HFFc6 (cell line): ENCODE data around the gene GLIS1. TPM values are rescaled to one million over a fixed set of nuclear protein-coding genes. Genes with fewer than 3 reads are reported as not detected.

Source experiments
- DNase-seq: peaks from one replicate; pipeline ENCODE4 v3.0.0-alpha.2; 2018
- H3K27ac Mint-ChIP-seq: 2 replicates; pipeline ENCODE4 v1.8.0; 2020; ENCODE audit warnings: mild to moderate bottlenecking, mixed read lengths
- H3K27me3 Mint-ChIP-seq: 2 replicates; pipeline ENCODE4 v1.8.0; 2021; ENCODE audit warnings: mild to moderate bottlenecking, moderate library complexity, mixed read lengths; ENCODE audit not compliant: insufficient read depth
- H3K36me3 Mint-ChIP-seq: 2 replicates; pipeline ENCODE4 v1.8.0; 2021; ENCODE audit warnings: low read depth, mixed read lengths
- H3K4me1 Mint-ChIP-seq: 2 replicates; pipeline ENCODE4 v1.8.0; 2020; ENCODE audit warnings: low read depth, mixed read lengths
- H3K4me3 Mint-ChIP-seq: 2 replicates; pipeline ENCODE4 v1.8.0; 2020; ENCODE audit warnings: mild to moderate bottlenecking, moderate library complexity, mixed read lengths
- H3K9me3 Mint-ChIP-seq: 2 replicates; pipeline ENCODE4 v1.8.0; 2020; ENCODE audit warnings: mild to moderate bottlenecking, mixed read lengths
- CTCF ChIP-seq: fragments of 200-600 bp; sonication (generic); IDR thresholded peaks from 2 replicates; pipeline ENCODE4 v1.5.0; 2021; ENCODE audit warnings: antibody characterized with exemption, mild to moderate bottlenecking
- total RNA-seq, 6 experiments: library from RNA; stranded (reverse); fragmentation: NEBNext Ultra II Directional; extraction: Animal tissue kit (Norgen Biotek cat#: 25700); gene quantifications; 2 replicates in 1 of 6; 3 replicates in 5 of 6; pipeline ENCODE4 v1.2.3, GENCODE V29; 2021

GLIS1 gene
- total RNA-seq, 6 experiments from 2014 or later: 1.1 to 1.9 (median 1.2) TPM

GRCh38 chr1:53730224-53730865 lies 8.6 kb downstream of the GLIS1 start:
- no peak for DNase-seq
- Mint-ChIP-seq H3K36me3 (peaks cover 12% of the 10 kb centered on the region), H3K9me3 (no peaks in the 10 kb centered on the region; the same call in none of the 2 replicates), H3K4me1 (peaks cover 41% of the 10 kb centered on the region), H3K27me3 (peaks cover 5% of the 10 kb centered on the region), H3K4me3 (no peak overlapping the region), H3K27ac (no peak overlapping the region)
- no peak for TF ChIP-seq CTCF

DNA sequence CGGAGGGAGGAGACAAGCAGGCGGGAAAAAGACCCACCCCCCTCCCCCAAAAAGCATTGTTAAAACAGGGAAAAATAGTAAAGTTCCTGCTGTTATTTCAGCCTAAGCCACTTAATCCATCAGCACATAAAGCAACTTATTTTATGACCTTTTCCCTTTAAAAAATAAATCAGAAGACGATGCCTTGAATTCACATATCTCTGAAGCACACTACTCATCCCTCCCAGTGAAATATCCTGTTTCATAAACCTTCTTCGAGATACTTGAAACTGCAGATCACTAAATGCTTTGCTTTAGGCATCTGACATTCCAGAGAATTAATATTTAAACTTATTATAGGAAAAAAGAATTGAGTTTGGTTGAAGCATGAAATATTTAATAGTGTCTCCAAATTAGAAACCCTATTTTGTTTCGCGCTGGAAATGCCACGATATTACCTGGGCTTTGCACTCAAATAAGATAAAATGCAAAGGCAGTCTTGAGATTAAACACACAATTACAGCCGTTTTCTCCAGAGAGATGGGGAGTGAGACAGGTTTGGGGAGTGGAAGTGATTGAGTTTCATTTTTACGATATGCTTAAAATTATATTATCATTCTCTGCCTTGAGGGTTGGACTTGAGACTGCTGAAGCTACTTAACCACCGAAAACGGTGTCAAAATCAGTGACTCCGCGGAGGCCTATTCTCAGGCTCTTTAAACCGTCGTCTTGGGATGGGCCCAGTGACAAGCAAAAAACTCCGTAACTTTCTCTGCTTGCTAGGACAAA lies 9.3 kb downstream of the GLIS1 start:
- Mint-ChIP-seq H3K4me3 (no peak overlapping the region), H3K27ac (no peak overlapping the region), H3K9me3 (no peaks in the 10 kb centered on the region; the same call in none of the 2 replicates), H3K4me1 (peaks cover 34% of the 10 kb centered on the region), H3K27me3 (peaks cover 7% of the 10 kb centered on the region), H3K36me3 (peaks cover 12% of the 10 kb centered on the region)
- TF ChIP-seq CTCF: no peak
- DNase-seq: no peak

GRCh38 chr1:53728702-53729455 lies 10.1 kb downstream of the GLIS1 start:
- Mint-ChIP-seq H3K4me3 (no peak overlapping the region), H3K9me3 (no peaks in the 10 kb centered on the region; the same call in none of the 2 replicates), H3K27ac (no peak overlapping the region), H3K36me3 (peaks cover 12% of the 10 kb centered on the region), H3K4me1 (peaks cover 26% of the 10 kb centered on the region), H3K27me3 (peaks cover 7% of the 10 kb centered on the region)
- TF ChIP-seq CTCF: no peak
- no peak for DNase-seq

DNA sequence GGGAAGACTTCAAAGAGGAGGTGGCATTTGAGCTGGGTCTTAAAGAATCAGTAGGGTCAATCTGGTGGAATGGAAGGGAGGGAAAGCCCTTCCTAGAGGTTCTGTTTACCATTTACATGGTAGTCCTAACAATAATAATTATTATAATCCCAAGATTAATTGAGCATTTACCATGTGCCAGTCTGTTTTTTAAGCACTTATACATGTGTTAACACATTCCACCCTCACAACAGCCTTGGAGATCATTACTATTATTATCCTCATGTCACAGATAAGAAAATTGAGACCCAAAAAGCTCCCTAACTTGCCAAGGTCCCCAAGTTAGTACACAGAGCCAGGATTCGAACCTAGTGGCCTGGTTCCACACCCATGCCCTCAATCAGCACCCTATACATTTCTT lies 10.8 kb downstream of the GLIS1 start:
- TF ChIP-seq CTCF: no peak
- peaks cover 5% of the 10 kb centered on the region for H3K27me3 Mint-ChIP-seq
- H3K4me1 Mint-ChIP-seq: peaks cover 19% of the 10 kb centered on the region
- peaks cover 12% of the 10 kb centered on the region for H3K36me3 Mint-ChIP-seq
- no peak for DNase-seq
- H3K9me3 Mint-ChIP-seq: no peaks in the 10 kb centered on the region; the same call in none of the 2 replicates
- H3K4me3 Mint-ChIP-seq: no peak overlapping the region
- H3K27ac Mint-ChIP-seq: no peak overlapping the region

DNA sequence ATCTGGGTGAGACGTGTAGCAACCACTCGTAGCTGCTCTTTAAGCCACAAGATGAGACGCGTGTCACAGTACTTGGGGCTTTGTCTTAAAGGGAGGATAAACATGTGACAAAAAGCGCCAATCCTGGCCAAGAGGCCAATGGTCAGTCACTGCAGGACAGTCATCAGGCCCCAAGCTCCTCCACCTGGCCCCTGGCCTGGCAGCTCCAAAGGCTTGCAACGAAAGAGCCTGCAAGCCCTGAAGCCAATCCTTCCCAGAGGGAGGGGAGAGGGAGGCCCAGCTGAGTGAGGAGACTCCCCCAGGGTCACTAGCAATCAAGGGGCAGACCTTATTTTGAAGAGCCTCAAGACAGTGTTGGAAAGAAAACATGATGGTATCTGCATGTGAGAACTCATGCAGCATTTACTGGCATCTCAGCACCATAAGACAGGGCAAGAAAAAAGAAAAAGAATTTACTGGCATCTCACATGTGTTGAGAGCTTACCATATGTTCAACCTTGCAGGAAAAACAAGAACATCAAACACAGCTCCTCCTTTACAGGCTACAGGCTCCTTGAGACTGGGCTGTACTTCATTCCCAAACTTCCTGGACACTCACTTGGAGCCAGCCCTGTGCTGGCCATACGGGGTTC lies 11.4 kb downstream of the GLIS1 start:
- H3K4me1 Mint-ChIP-seq: peaks cover 13% of the 10 kb centered on the region
- peaks cover 5% of the 10 kb centered on the region for H3K27me3 Mint-ChIP-seq
- H3K27ac Mint-ChIP-seq: no peak overlapping the region
- H3K4me3 Mint-ChIP-seq: no peak overlapping the region
- no peak for TF ChIP-seq CTCF
- H3K9me3 Mint-ChIP-seq: no peaks in the 10 kb centered on the region; the same call in none of the 2 replicates
- H3K36me3 Mint-ChIP-seq: peaks cover 12% of the 10 kb centered on the region
- no peak for DNase-seq
